ENCODE data around the gene ZMIZ1.

The ZMIZ1 gene

GRCh38 chr10:79247373-79248137 is 178.8 kb downstream of the ZMIZ1 start:
- no peak for DNase-seq (ENCODE audit: low read depth)

- DNase-seq (ENCODE audit: low read depth), result no peak
Measured at GRCh38 chr10:79248341-79249185, 179.8 kb downstream of the ZMIZ1 start.

- no peak for DNase-seq (ENCODE audit: low read depth)
Measured at GRCh38 chr10:79249186-79250121, 180.7 kb downstream of the ZMIZ1 start.

GRCh38 chr10:79250259-79250658 is 181.5 kb downstream of the ZMIZ1 start:
- DNase-seq (ENCODE audit: low read depth), result no peak

- DNase-seq (ENCODE audit: low read depth), result no peak
Measured at GRCh38 chr10:79252450-79252849, 183.7 kb downstream of the ZMIZ1 start.

- no peak for DNase-seq (ENCODE audit: low read depth)
Measured at GRCh38 chr10:79252971-79253370, 184.2 kb downstream of the ZMIZ1 start.

- DNase-seq (ENCODE audit: low read depth), result no peak
Measured at GRCh38 chr10:79253704-79254103, 184.9 kb downstream of the ZMIZ1 start.

GRCh38 chr10:79254333-79255006 is 185.7 kb downstream of the ZMIZ1 start:
- no peak for DNase-seq (ENCODE audit: low read depth)

GRCh38 chr10:79255007-79255507 is 186.3 kb downstream of the ZMIZ1 start:
- no peak for DNase-seq (ENCODE audit: low read depth)

GRCh38 chr10:79256264-79256806 is 187.6 kb downstream of the ZMIZ1 start:
- no peak for DNase-seq (ENCODE audit: low read depth)

GRCh38 chr10:79258894-79259293 is 190.1 kb downstream of the ZMIZ1 start:
- no peak for DNase-seq (ENCODE audit: low read depth)

GRCh38 chr10:79259834-79260233 is 191.1 kb downstream of the ZMIZ1 start:
- no peak for DNase-seq (ENCODE audit: low read depth)

GRCh38 chr10:79260811-79261740 is 192.3 kb downstream of the ZMIZ1 start:
- DNase-seq (ENCODE audit: low read depth), result no peak

GRCh38 chr10:79262131-79262530 is 193.4 kb downstream of the ZMIZ1 start:
- DNase-seq (ENCODE audit: low read depth), result no peak

GRCh38 chr10:79262959-79263746 is 194.4 kb downstream of the ZMIZ1 start:
- DNase-seq (ENCODE audit: low read depth), result no peak

GRCh38 chr10:79263939-79264338 is 195.2 kb downstream of the ZMIZ1 start:
- DNase-seq (ENCODE audit: low read depth), result no peak

GRCh38 chr10:79264942-79265341 is 196.2 kb downstream of the ZMIZ1 start:
- DNase-seq (ENCODE audit: low read depth), result no peak

- no peak for DNase-seq (ENCODE audit: low read depth)
Measured at GRCh38 chr10:79266084-79266483, 197.3 kb downstream of the ZMIZ1 start.
